ENCODE measurements around the gene CCDC146. TPM values are rescaled to one million over a fixed set of nuclear protein-coding genes. Genes with fewer than 3 reads are reported as not detected.
"Not testable (repeated sequence)": the region's sequence is repeated elsewhere in the genome, so short reads cannot be mapped to it uniquely, and the experiment has no call there.

Gene CCDC146
- total RNA-seq, 1 donor from 2014 or later, result 16.7 TPM

GRCh38 chr7:77177321-77177904 is 55.0 kb downstream of the CCDC146 start:
- H3K4me3 ChIP-seq (ENCODE audit: low read length in 3 of 3); H3K27ac ChIP-seq (ENCODE audit: low read depth, low read length); H3K4me1 ChIP-seq (ENCODE audit: control insufficient read depth in 3 of 3, insufficient read depth in 3 of 3, low read length in 3 of 3); H3K36me3 ChIP-seq (ENCODE audit: control insufficient read depth in 3 of 3, insufficient read depth in 3 of 3, low read length in 3 of 3); H3K9ac ChIP-seq (ENCODE audit: low read depth in 1 of 3, low read length in 3 of 3); H3K27me3 ChIP-seq (ENCODE audit: control insufficient read depth in 3 of 3, insufficient read depth in 3 of 3, low read length in 3 of 3); H3K9me3 ChIP-seq (ENCODE audit: control insufficient read depth in 3 of 3, low read length in 3 of 3): not testable (repeated sequence)

GRCh38 chr7:77178024-77178423 is 55.6 kb downstream of the CCDC146 start:
- not testable (repeated sequence) for H3K27me3 ChIP-seq (ENCODE audit: control insufficient read depth in 3 of 3, insufficient read depth in 3 of 3, low read length in 3 of 3); H3K4me3 ChIP-seq (ENCODE audit: low read length in 3 of 3); H3K27ac ChIP-seq (ENCODE audit: low read depth, low read length); H3K9ac ChIP-seq (ENCODE audit: low read depth in 1 of 3, low read length in 3 of 3); H3K9me3 ChIP-seq (ENCODE audit: control insufficient read depth in 3 of 3, low read length in 3 of 3); H3K4me1 ChIP-seq (ENCODE audit: control insufficient read depth in 3 of 3, insufficient read depth in 3 of 3, low read length in 3 of 3); H3K36me3 ChIP-seq (ENCODE audit: control insufficient read depth in 3 of 3, insufficient read depth in 3 of 3, low read length in 3 of 3)

- Histone ChIP-seq H3K27me3 (ENCODE audit: control insufficient read depth in 3 of 3, insufficient read depth in 3 of 3, low read length in 3 of 3) (no peaks in the 10 kb centered on the region), H3K9me3 (ENCODE audit: control insufficient read depth in 3 of 3, low read length in 3 of 3) (no peaks in the 10 kb centered on the region), H3K4me3 (ENCODE audit: low read length in 3 of 3) (no peak overlapping the region), H3K27ac (ENCODE audit: low read depth, low read length) (no peak overlapping the region), H3K4me1 (ENCODE audit: control insufficient read depth in 3 of 3, insufficient read depth in 3 of 3, low read length in 3 of 3) (no peaks in the 10 kb centered on the region), H3K36me3 (ENCODE audit: control insufficient read depth in 3 of 3, insufficient read depth in 3 of 3, low read length in 3 of 3) (no peaks in the 10 kb centered on the region), H3K9ac (ENCODE audit: low read depth in 1 of 3, low read length in 3 of 3) (no peak overlapping the region)
These were observed 58.7 kb downstream of the CCDC146 start for GRCh38 chr7:77181015-77181595.

- Histone ChIP-seq H3K4me1 (ENCODE audit: control insufficient read depth in 3 of 3, insufficient read depth in 3 of 3, low read length in 3 of 3) (no peaks in the 10 kb centered on the region), H3K9me3 (ENCODE audit: control insufficient read depth in 3 of 3, low read length in 3 of 3) (no peaks in the 10 kb centered on the region), H3K27ac (ENCODE audit: low read depth, low read length) (no peak overlapping the region), H3K9ac (ENCODE audit: low read depth in 1 of 3, low read length in 3 of 3) (no peak overlapping the region), H3K4me3 (ENCODE audit: low read length in 3 of 3) (no peak overlapping the region), H3K36me3 (ENCODE audit: control insufficient read depth in 3 of 3, insufficient read depth in 3 of 3, low read length in 3 of 3) (no peaks in the 10 kb centered on the region), H3K27me3 (ENCODE audit: control insufficient read depth in 3 of 3, insufficient read depth in 3 of 3, low read length in 3 of 3) (no peaks in the 10 kb centered on the region)
These were observed 59.3 kb downstream of the CCDC146 start for GRCh38 chr7:77181734-77182133.

GRCh38 chr7:77182261-77182660 is 59.8 kb downstream of the CCDC146 start:
- Histone ChIP-seq H3K9ac (ENCODE audit: low read depth in 1 of 3, low read length in 3 of 3) (no peak overlapping the region), H3K36me3 (ENCODE audit: control insufficient read depth in 3 of 3, insufficient read depth in 3 of 3, low read length in 3 of 3) (no peaks in the 10 kb centered on the region), H3K27ac (ENCODE audit: low read depth, low read length) (no peak overlapping the region), H3K4me3 (ENCODE audit: low read length in 3 of 3) (no peak overlapping the region), H3K27me3 (ENCODE audit: control insufficient read depth in 3 of 3, insufficient read depth in 3 of 3, low read length in 3 of 3) (no peaks in the 10 kb centered on the region), H3K9me3 (ENCODE audit: control insufficient read depth in 3 of 3, low read length in 3 of 3) (no peaks in the 10 kb centered on the region), H3K4me1 (ENCODE audit: control insufficient read depth in 3 of 3, insufficient read depth in 3 of 3, low read length in 3 of 3) (no peaks in the 10 kb centered on the region)

- H3K4me1 ChIP-seq (ENCODE audit: control insufficient read depth in 3 of 3, insufficient read depth in 3 of 3, low read length in 3 of 3), result peaks cover 0 to under 1% (median 0%) of the 10 kb centered on the region in 3 donors
- no peak overlapping the region for H3K27ac ChIP-seq (ENCODE audit: low read depth, low read length)
- H3K27me3 ChIP-seq (ENCODE audit: control insufficient read depth in 3 of 3, insufficient read depth in 3 of 3, low read length in 3 of 3), result no peaks in the 10 kb centered on the region
- no peak overlapping the region for H3K9ac ChIP-seq (ENCODE audit: low read depth in 1 of 3, low read length in 3 of 3)
- H3K4me3 ChIP-seq (ENCODE audit: low read length in 3 of 3), result no peak overlapping the region
- no peaks in the 10 kb centered on the region for H3K36me3 ChIP-seq (ENCODE audit: control insufficient read depth in 3 of 3, insufficient read depth in 3 of 3, low read length in 3 of 3)
- H3K9me3 ChIP-seq (ENCODE audit: control insufficient read depth in 3 of 3, low read length in 3 of 3), result no peaks in the 10 kb centered on the region
These were observed 62.0 kb downstream of the CCDC146 start for GRCh38 chr7:77184463-77184862.

GRCh38 chr7:77184990-77185389 is 62.6 kb downstream of the CCDC146 start:
- Histone ChIP-seq H3K4me1 (ENCODE audit: control insufficient read depth in 3 of 3, insufficient read depth in 3 of 3, low read length in 3 of 3) (peaks cover 0 to 2% (median 0%) of the 10 kb centered on the region in 3 donors), H3K9ac (ENCODE audit: low read depth in 1 of 3, low read length in 3 of 3) (no peak overlapping the region), H3K36me3 (ENCODE audit: control insufficient read depth in 3 of 3, insufficient read depth in 3 of 3, low read length in 3 of 3) (no peaks in the 10 kb centered on the region), H3K27ac (ENCODE audit: low read depth, low read length) (no peak overlapping the region), H3K27me3 (ENCODE audit: control insufficient read depth in 3 of 3, insufficient read depth in 3 of 3, low read length in 3 of 3) (no peaks in the 10 kb centered on the region), H3K4me3 (ENCODE audit: low read length in 3 of 3) (no peak overlapping the region), H3K9me3 (ENCODE audit: control insufficient read depth in 3 of 3, low read length in 3 of 3) (no peaks in the 10 kb centered on the region)

GRCh38 chr7:77185866-77186265 is 63.5 kb downstream of the CCDC146 start:
- Histone ChIP-seq H3K4me1 (ENCODE audit: control insufficient read depth in 3 of 3, insufficient read depth in 3 of 3, low read length in 3 of 3) (peaks cover 0 to 2% (median 0%) of the 10 kb centered on the region in 3 donors), H3K27me3 (ENCODE audit: control insufficient read depth in 3 of 3, insufficient read depth in 3 of 3, low read length in 3 of 3) (no peaks in the 10 kb centered on the region), H3K27ac (ENCODE audit: low read depth, low read length) (no peak overlapping the region), H3K9me3 (ENCODE audit: control insufficient read depth in 3 of 3, low read length in 3 of 3) (no peaks in the 10 kb centered on the region), H3K9ac (ENCODE audit: low read depth in 1 of 3, low read length in 3 of 3) (no peak overlapping the region), H3K36me3 (ENCODE audit: control insufficient read depth in 3 of 3, insufficient read depth in 3 of 3, low read length in 3 of 3) (no peaks in the 10 kb centered on the region), H3K4me3 (ENCODE audit: low read length in 3 of 3) (no peak overlapping the region)

GRCh38 chr7:77188731-77189437 is 66.5 kb downstream of the CCDC146 start:
- no peaks in the 10 kb centered on the region for H3K36me3 ChIP-seq (ENCODE audit: control insufficient read depth in 3 of 3, insufficient read depth in 3 of 3, low read length in 3 of 3)
- no peaks in the 10 kb centered on the region for H3K9me3 ChIP-seq (ENCODE audit: control insufficient read depth in 3 of 3, low read length in 3 of 3)
- no peak overlapping the region for H3K9ac ChIP-seq (ENCODE audit: low read depth in 1 of 3, low read length in 3 of 3)
- peaks cover 0 to 2% (median 0%) of the 10 kb centered on the region in 3 donors for H3K4me1 ChIP-seq (ENCODE audit: control insufficient read depth in 3 of 3, insufficient read depth in 3 of 3, low read length in 3 of 3)
- H3K4me3 ChIP-seq (ENCODE audit: low read length in 3 of 3), result no peak overlapping the region
- H3K27me3 ChIP-seq (ENCODE audit: control insufficient read depth in 3 of 3, insufficient read depth in 3 of 3, low read length in 3 of 3), result no peaks in the 10 kb centered on the region
- H3K27ac ChIP-seq (ENCODE audit: low read depth, low read length), result no peak overlapping the region

- Histone ChIP-seq H3K4me3 (ENCODE audit: low read length in 3 of 3) (peak overlapping the region in 1 of 3 donors; percentile 17), H3K36me3 (ENCODE audit: control insufficient read depth in 3 of 3, insufficient read depth in 3 of 3, low read length in 3 of 3) (no peaks in the 10 kb centered on the region), H3K27ac (ENCODE audit: low read depth, low read length) (no peak overlapping the region), H3K4me1 (ENCODE audit: control insufficient read depth in 3 of 3, insufficient read depth in 3 of 3, low read length in 3 of 3) (no peaks in the 10 kb centered on the region), H3K9ac (ENCODE audit: low read depth in 1 of 3, low read length in 3 of 3) (no peak overlapping the region), H3K9me3 (ENCODE audit: control insufficient read depth in 3 of 3, low read length in 3 of 3) (no peaks in the 10 kb centered on the region), H3K27me3 (ENCODE audit: control insufficient read depth in 3 of 3, insufficient read depth in 3 of 3, low read length in 3 of 3) (no peaks in the 10 kb centered on the region)
These were observed 74.7 kb downstream of the CCDC146 start for GRCh38 chr7:77197141-77197540.

Measured in skeletal muscle tissue (tissue), 4 donors.